Measurements from ENCODE around the gene CACNA2D1. TPM values are rescaled to one million over a fixed set of nuclear protein-coding genes. Genes with fewer than 3 reads are reported as not detected.

CACNA2D1 gene
- total RNA-seq, 2 experiments from 2014 or later: not detected

GRCh38 chr7:82156168-82156567 is 287.4 kb downstream of the CACNA2D1 start:
- Mint-ChIP-seq H3K27ac (no peak overlapping the region), H3K4me1 (ENCODE audit: low read depth) (no peaks in the 10 kb centered on the region)

GRCh38 chr7:82154728-82155127 is 288.8 kb downstream of the CACNA2D1 start:
- ChIA-PET CTCF (no interaction called here), POLR2A (no interaction called here)
- DNase-seq: no peak
- Mint-ChIP-seq H3K36me3 (ENCODE audit: low read depth) (no peaks in the 10 kb centered on the region), H3K4me1 (ENCODE audit: low read depth) (no peaks in the 10 kb centered on the region), H3K9me3 (no peaks in the 10 kb centered on the region), H3K27me3 (no peaks in the 10 kb centered on the region), H3K27ac (no peak overlapping the region), H3K4me3 (no peak overlapping the region)
- no peak for ATAC-seq
- TF ChIP-seq CTCF (IDR thresholded peaks at IDR 0.05): no peak
- intact Hi-C loops (cut with micrococcal nuclease): no loop called here

More at GRCh38 chr7:82156168-82156567, 287.4 kb downstream of the CACNA2D1 start:
- ATAC-seq: no peak
- no peaks in the 10 kb centered on the region for H3K9me3 Mint-ChIP-seq
- H3K4me3 Mint-ChIP-seq: no peak overlapping the region
- intact Hi-C loops (cut with micrococcal nuclease): no loop called here
- no peaks in the 10 kb centered on the region for H3K36me3 Mint-ChIP-seq (ENCODE audit: low read depth)
- no peak for TF ChIP-seq CTCF (IDR thresholded peaks at IDR 0.05)
- DNase-seq: no peak
- POLR2A ChIA-PET: no interaction called here
- CTCF ChIA-PET: no interaction called here
- H3K27me3 Mint-ChIP-seq: no peaks in the 10 kb centered on the region

DNA sequence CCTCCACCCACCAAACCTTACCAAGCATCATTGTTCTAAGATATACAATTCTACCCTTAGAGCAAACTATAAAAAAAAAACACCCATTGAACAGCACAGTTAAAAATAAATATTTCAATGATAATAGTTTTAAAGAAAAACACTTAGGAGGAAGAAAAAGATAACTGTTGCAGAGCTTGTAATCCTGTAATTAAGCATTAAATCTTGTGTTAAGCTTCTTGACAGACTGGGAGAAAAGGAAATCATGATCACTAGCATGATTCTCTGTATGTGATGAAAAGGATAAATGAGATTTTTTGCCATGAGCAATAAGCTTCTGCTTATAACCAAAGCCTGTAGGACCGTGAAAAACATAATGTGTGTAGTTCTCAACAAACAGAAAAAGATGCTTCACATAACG is 289.8 kb downstream of the CACNA2D1 start:
- Mint-ChIP-seq H3K36me3 (ENCODE audit: low read depth) (no peaks in the 10 kb centered on the region), H3K9me3 (no peaks in the 10 kb centered on the region), H3K4me3 (no peak overlapping the region), H3K4me1 (ENCODE audit: low read depth) (no peaks in the 10 kb centered on the region), H3K27ac (no peak overlapping the region), H3K27me3 (no peaks in the 10 kb centered on the region)
- ChIA-PET POLR2A (no interaction called here), CTCF (no interaction called here)
- no peak for DNase-seq
- intact Hi-C loops (cut with micrococcal nuclease): no loop called here
- ATAC-seq: no peak
- TF ChIP-seq CTCF (IDR thresholded peaks at IDR 0.05): no peak

- Mint-ChIP-seq H3K27me3 (no peaks in the 10 kb centered on the region), H3K9me3 (no peaks in the 10 kb centered on the region), H3K4me3 (no peak overlapping the region), H3K4me1 (ENCODE audit: low read depth) (no peaks in the 10 kb centered on the region), H3K27ac (no peak overlapping the region), H3K36me3 (ENCODE audit: low read depth) (no peaks in the 10 kb centered on the region)
- intact Hi-C loops (cut with micrococcal nuclease): no loop called here
- ChIA-PET CTCF (no interaction called here), POLR2A (no interaction called here)
- ATAC-seq (no peak), DNase-seq (no peak)
- no peak for TF ChIP-seq CTCF (IDR thresholded peaks at IDR 0.05)
These were observed 290.7 kb downstream of the CACNA2D1 start for GRCh38 chr7:82152858-82153257.

DNA sequence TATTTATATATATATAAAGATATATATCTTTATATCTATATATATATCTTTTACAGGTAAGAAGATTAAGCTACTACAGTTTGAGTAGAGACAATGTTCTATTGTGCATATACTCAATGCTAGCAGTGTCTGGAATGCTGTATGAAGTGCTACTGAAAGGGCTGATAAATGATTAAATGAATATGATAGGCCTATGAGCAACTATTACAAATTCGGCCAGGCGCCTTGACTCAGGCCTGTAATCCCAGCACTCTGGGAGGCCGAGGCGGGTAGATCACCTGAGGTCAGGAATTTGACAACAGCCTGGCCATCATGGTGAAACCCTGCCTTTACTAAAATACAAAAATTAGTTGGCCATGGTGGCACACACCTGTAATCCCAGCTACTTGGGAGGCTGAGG is 297.1 kb downstream of the CACNA2D1 start:
- TF ChIP-seq CTCF (IDR thresholded peaks at IDR 0.05): no peak
- H3K36me3 Mint-ChIP-seq (ENCODE audit: low read depth): no peaks in the 10 kb centered on the region
- no peak overlapping the region for H3K27ac Mint-ChIP-seq
- H3K9me3 Mint-ChIP-seq: no peaks in the 10 kb centered on the region
- intact Hi-C loops (cut with micrococcal nuclease): no loop called here
- DNase-seq (no peak), ATAC-seq (no peak)
- no peaks in the 10 kb centered on the region for H3K27me3 Mint-ChIP-seq
- ChIA-PET CTCF (no interaction called here), POLR2A (no interaction called here)
- H3K4me3 Mint-ChIP-seq: no peak overlapping the region
- no peaks in the 10 kb centered on the region for H3K4me1 Mint-ChIP-seq (ENCODE audit: low read depth)
